ENCODE data around the gene FAM78A.

Gene FAM78A

GRCh38 chr9:131237291-131237690 is 39.0 kb downstream of the FAM78A start:
- Histone ChIP-seq H3K4me1 (ENCODE audit: control insufficient read depth, insufficient read depth, low read length) (peaks cover 17% of the 10 kb centered on the region), H3K36me3 (ENCODE audit: control insufficient read depth, insufficient read depth, low read length) (no peaks in the 10 kb centered on the region), H3K9ac (ENCODE audit: low read length) (no peak overlapping the region), H3K27me3 (ENCODE audit: control insufficient read depth, insufficient read depth, low read length) (peaks cover 11% of the 10 kb centered on the region), H3K4me3 (ENCODE audit: low read length) (no peak overlapping the region), H3K9me3 (ENCODE audit: control insufficient read depth, low read length) (no peaks in the 10 kb centered on the region)

GRCh38 chr9:131236761-131237160 is 39.5 kb downstream of the FAM78A start:
- H3K36me3 ChIP-seq (ENCODE audit: control insufficient read depth, insufficient read depth, low read length) = no peaks in the 10 kb centered on the region
- no peaks in the 10 kb centered on the region for H3K9me3 ChIP-seq (ENCODE audit: control insufficient read depth, low read length)
- no peak overlapping the region for H3K4me3 ChIP-seq (ENCODE audit: low read length)
- H3K9ac ChIP-seq (ENCODE audit: low read length) = no peak overlapping the region
- peaks cover 11% of the 10 kb centered on the region for H3K27me3 ChIP-seq (ENCODE audit: control insufficient read depth, insufficient read depth, low read length)
- H3K4me1 ChIP-seq (ENCODE audit: control insufficient read depth, insufficient read depth, low read length) = peaks cover 17% of the 10 kb centered on the region

- no peak overlapping the region for H3K9ac ChIP-seq (ENCODE audit: low read length)
- H3K9me3 ChIP-seq (ENCODE audit: control insufficient read depth, low read length) = no peaks in the 10 kb centered on the region
- H3K27me3 ChIP-seq (ENCODE audit: control insufficient read depth, insufficient read depth, low read length) = peaks cover 11% of the 10 kb centered on the region
- H3K4me3 ChIP-seq (ENCODE audit: low read length) = no peak overlapping the region
- peaks cover 17% of the 10 kb centered on the region for H3K4me1 ChIP-seq (ENCODE audit: control insufficient read depth, insufficient read depth, low read length)
- H3K36me3 ChIP-seq (ENCODE audit: control insufficient read depth, insufficient read depth, low read length) = no peaks in the 10 kb centered on the region
Observed at GRCh38 chr9:131236161-131236560, 40.1 kb downstream of the FAM78A start.

- Histone ChIP-seq H3K27me3 (ENCODE audit: control insufficient read depth, insufficient read depth, low read length) (peaks cover 11% of the 10 kb centered on the region), H3K4me1 (ENCODE audit: control insufficient read depth, insufficient read depth, low read length) (peaks cover 17% of the 10 kb centered on the region), H3K9me3 (ENCODE audit: control insufficient read depth, low read length) (no peaks in the 10 kb centered on the region), H3K4me3 (ENCODE audit: low read length) (no peak overlapping the region), H3K9ac (ENCODE audit: low read length) (no peak overlapping the region), H3K36me3 (ENCODE audit: control insufficient read depth, insufficient read depth, low read length) (no peaks in the 10 kb centered on the region)
Observed at GRCh38 chr9:131235480-131235851, 40.8 kb downstream of the FAM78A start.

GRCh38 chr9:131234799-131235479 is 41.4 kb downstream of the FAM78A start:
- H3K36me3 ChIP-seq (ENCODE audit: control insufficient read depth, insufficient read depth, low read length) = no peaks in the 10 kb centered on the region
- H3K9ac ChIP-seq (ENCODE audit: low read length) = no peak overlapping the region
- no peak overlapping the region for H3K4me3 ChIP-seq (ENCODE audit: low read length)
- peaks cover 17% of the 10 kb centered on the region for H3K4me1 ChIP-seq (ENCODE audit: control insufficient read depth, insufficient read depth, low read length)
- H3K9me3 ChIP-seq (ENCODE audit: control insufficient read depth, low read length) = no peaks in the 10 kb centered on the region
- peaks cover 8% of the 10 kb centered on the region for H3K27me3 ChIP-seq (ENCODE audit: control insufficient read depth, insufficient read depth, low read length)

- Histone ChIP-seq H3K27me3 (ENCODE audit: control insufficient read depth, insufficient read depth, low read length) (peaks cover 5% of the 10 kb centered on the region), H3K36me3 (ENCODE audit: control insufficient read depth, insufficient read depth, low read length) (no peaks in the 10 kb centered on the region), H3K4me1 (ENCODE audit: control insufficient read depth, insufficient read depth, low read length) (peaks cover 17% of the 10 kb centered on the region), H3K9me3 (ENCODE audit: control insufficient read depth, low read length) (no peaks in the 10 kb centered on the region), H3K4me3 (ENCODE audit: low read length) (no peak overlapping the region), H3K9ac (ENCODE audit: low read length) (no peak overlapping the region)
Observed at GRCh38 chr9:131233995-131234394, 42.3 kb downstream of the FAM78A start.

- no peaks in the 10 kb centered on the region for H3K36me3 ChIP-seq (ENCODE audit: control insufficient read depth, insufficient read depth, low read length)
- H3K9me3 ChIP-seq (ENCODE audit: control insufficient read depth, low read length) = no peaks in the 10 kb centered on the region
- H3K4me3 ChIP-seq (ENCODE audit: low read length) = no peak overlapping the region
- H3K9ac ChIP-seq (ENCODE audit: low read length) = no peak overlapping the region
- H3K4me1 ChIP-seq (ENCODE audit: control insufficient read depth, insufficient read depth, low read length) = peaks cover 13% of the 10 kb centered on the region
- peaks cover under 1% of the 10 kb centered on the region for H3K27me3 ChIP-seq (ENCODE audit: control insufficient read depth, insufficient read depth, low read length)
Observed at GRCh38 chr9:131233556-131233955, 42.8 kb downstream of the FAM78A start.

GRCh38 chr9:131228988-131229387 is 47.3 kb downstream of the FAM78A start:
- Histone ChIP-seq H3K9ac (ENCODE audit: low read length) (no peak overlapping the region), H3K4me3 (ENCODE audit: low read length) (no peak overlapping the region), H3K9me3 (ENCODE audit: control insufficient read depth, low read length) (no peaks in the 10 kb centered on the region), H3K4me1 (ENCODE audit: control insufficient read depth, insufficient read depth, low read length) (no peaks in the 10 kb centered on the region), H3K36me3 (ENCODE audit: control insufficient read depth, insufficient read depth, low read length) (no peaks in the 10 kb centered on the region), H3K27me3 (ENCODE audit: control insufficient read depth, insufficient read depth, low read length) (no peaks in the 10 kb centered on the region)

GRCh38 chr9:131227959-131228460 is 48.3 kb downstream of the FAM78A start:
- H3K4me1 ChIP-seq (ENCODE audit: control insufficient read depth, insufficient read depth, low read length) = no peaks in the 10 kb centered on the region
- no peaks in the 10 kb centered on the region for H3K9me3 ChIP-seq (ENCODE audit: control insufficient read depth, low read length)
- no peaks in the 10 kb centered on the region for H3K27me3 ChIP-seq (ENCODE audit: control insufficient read depth, insufficient read depth, low read length)
- no peaks in the 10 kb centered on the region for H3K36me3 ChIP-seq (ENCODE audit: control insufficient read depth, insufficient read depth, low read length)
- H3K9ac ChIP-seq (ENCODE audit: low read length) = no peak overlapping the region
- no peak overlapping the region for H3K4me3 ChIP-seq (ENCODE audit: low read length)

- Histone ChIP-seq H3K9ac (ENCODE audit: low read length) (no peak overlapping the region), H3K9me3 (ENCODE audit: control insufficient read depth, low read length) (no peaks in the 10 kb centered on the region), H3K27me3 (ENCODE audit: control insufficient read depth, insufficient read depth, low read length) (no peaks in the 10 kb centered on the region), H3K4me3 (ENCODE audit: low read length) (no peak overlapping the region), H3K4me1 (ENCODE audit: control insufficient read depth, insufficient read depth, low read length) (no peaks in the 10 kb centered on the region), H3K36me3 (ENCODE audit: control insufficient read depth, insufficient read depth, low read length) (no peaks in the 10 kb centered on the region)
Observed at GRCh38 chr9:131227112-131227958, 49.0 kb downstream of the FAM78A start.

GRCh38 chr9:131226226-131226625 is 50.1 kb downstream of the FAM78A start:
- Histone ChIP-seq H3K36me3 (ENCODE audit: control insufficient read depth, insufficient read depth, low read length) (no peaks in the 10 kb centered on the region), H3K4me3 (ENCODE audit: low read length) (no peak overlapping the region), H3K9ac (ENCODE audit: low read length) (no peak overlapping the region), H3K9me3 (ENCODE audit: control insufficient read depth, low read length) (no peaks in the 10 kb centered on the region), H3K4me1 (ENCODE audit: control insufficient read depth, insufficient read depth, low read length) (no peaks in the 10 kb centered on the region), H3K27me3 (ENCODE audit: control insufficient read depth, insufficient read depth, low read length) (no peaks in the 10 kb centered on the region)

GRCh38 chr9:131222460-131222859 is 53.9 kb downstream of the FAM78A start:
- Histone ChIP-seq H3K36me3 (ENCODE audit: control insufficient read depth, insufficient read depth, low read length) (no peaks in the 10 kb centered on the region), H3K27me3 (ENCODE audit: control insufficient read depth, insufficient read depth, low read length) (no peaks in the 10 kb centered on the region), H3K9me3 (ENCODE audit: control insufficient read depth, low read length) (no peaks in the 10 kb centered on the region), H3K4me3 (ENCODE audit: low read length) (no peak overlapping the region), H3K4me1 (ENCODE audit: control insufficient read depth, insufficient read depth, low read length) (no peaks in the 10 kb centered on the region), H3K9ac (ENCODE audit: low read length) (no peak overlapping the region)
